LNCaP clone FGC (cell line): ENCODE measurements around the gene UNC13A.

Experiments used
- DNase-seq: peaks from one replicate; pipeline ENCODE4 v3.0.0-alpha.2; 2011; ENCODE audit warnings: low read depth
- H3K4me3 ChIP-seq: 2 replicates; pipeline ENCODE4 v1.5.1; 2011; ENCODE audit warnings: mild to moderate bottlenecking, low read depth, low read length, control low read depth
- CTCF ChIP-seq: IDR thresholded peaks from 2 replicates; pipeline ENCODE4 v1.5.1; 2012; ENCODE audit warnings: mild to moderate bottlenecking; ENCODE audit not compliant: control insufficient read depth, insufficient read depth; ENCODE audit errors: extremely low read depth

UNC13A gene

GRCh38 chr19:17726964-17727773 is 39.0 kb upstream of the UNC13A start:
- no peak for DNase-seq
- H3K4me3 ChIP-seq: no peak overlapping the region
- TF ChIP-seq CTCF: no peak

DNA sequence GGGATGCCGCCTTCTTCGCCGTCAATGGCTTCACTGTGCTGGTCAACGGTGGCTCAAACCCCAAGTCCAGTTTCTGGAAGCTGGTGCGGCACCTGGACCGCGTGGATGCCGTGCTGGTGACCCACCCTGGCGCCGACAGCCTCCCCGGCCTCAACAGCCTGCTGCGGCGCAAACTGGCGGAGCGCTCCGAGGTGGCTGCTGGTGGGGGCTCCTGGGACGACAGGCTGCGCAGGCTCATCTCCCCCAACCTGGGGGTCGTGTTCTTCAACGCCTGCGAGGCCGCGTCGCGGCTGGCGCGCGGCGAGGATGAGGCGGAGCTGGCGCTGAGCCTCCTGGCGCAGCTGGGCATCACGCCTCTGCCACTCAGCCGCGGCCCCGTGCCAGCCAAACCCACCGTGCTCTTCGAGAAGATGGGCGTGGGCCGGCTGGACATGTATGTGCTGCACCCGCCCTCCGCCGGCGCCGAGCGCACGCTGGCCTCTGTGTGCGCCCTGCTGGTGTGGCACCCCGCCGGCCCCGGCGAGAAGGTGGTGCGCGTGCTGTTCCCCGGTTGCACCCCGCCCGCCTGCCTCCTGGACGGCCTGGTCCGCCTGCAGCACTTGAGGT is 38.1 kb upstream of the UNC13A start:
- no peak for TF ChIP-seq CTCF
- no peak overlapping the region for H3K4me3 ChIP-seq
- DNase-seq: no peak

DNA sequence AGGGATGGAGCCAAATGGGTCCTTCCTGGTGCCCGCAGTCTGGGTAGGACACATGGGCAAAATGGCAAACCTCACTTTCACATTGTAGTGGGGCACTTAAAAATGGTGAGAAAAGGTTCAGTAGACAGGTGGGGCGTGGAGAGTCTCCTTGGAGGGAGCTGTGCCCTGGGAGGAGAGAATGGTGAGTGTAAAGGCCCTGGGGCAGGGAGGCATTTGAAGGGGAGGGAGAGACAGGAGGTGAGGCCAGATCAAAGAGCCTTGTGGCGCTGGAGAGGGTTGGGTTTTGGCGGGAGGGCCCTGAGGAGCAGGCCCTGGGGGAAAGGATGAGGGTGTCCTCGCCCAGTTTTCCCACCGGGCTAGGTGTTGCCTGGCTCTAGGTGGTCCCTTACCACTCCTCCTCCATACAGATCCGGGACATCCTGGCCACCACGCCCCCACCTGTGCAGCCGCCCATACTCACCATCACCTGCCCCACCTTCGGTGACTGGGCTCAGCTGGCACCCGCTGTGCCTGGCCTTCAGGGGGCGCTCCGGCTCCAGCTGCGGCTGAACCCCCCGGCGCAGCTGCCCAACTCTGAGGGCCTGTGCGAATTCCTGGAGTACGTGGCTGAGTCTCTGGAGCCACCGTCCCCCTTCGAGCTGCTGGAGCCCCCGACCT is 37.4 kb upstream of the UNC13A start:
- TF ChIP-seq CTCF: peak; percentile 33
- no peak for DNase-seq
- no peak overlapping the region for H3K4me3 ChIP-seq

DNA sequence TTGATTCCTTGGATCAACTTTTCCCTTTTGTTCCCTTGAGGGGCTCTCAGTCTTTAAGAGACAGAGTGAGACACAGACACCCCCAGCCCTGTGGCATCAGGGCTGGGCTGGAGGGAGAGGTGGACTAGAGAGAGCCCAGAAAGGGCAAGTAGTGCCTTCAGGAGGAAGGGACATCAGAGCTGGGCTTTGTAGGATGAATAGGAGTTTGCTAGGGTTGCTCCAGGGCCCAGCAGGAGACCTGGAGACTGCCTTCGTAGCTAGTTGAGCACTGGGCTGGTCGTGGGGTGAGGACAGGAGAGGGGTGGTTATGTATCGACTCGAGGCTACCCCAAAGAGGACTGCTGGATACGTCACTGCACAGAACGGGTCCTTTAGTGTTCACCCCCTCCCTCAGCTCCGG is 36.5 kb upstream of the UNC13A start:
- DNase-seq: no peak

DNA sequence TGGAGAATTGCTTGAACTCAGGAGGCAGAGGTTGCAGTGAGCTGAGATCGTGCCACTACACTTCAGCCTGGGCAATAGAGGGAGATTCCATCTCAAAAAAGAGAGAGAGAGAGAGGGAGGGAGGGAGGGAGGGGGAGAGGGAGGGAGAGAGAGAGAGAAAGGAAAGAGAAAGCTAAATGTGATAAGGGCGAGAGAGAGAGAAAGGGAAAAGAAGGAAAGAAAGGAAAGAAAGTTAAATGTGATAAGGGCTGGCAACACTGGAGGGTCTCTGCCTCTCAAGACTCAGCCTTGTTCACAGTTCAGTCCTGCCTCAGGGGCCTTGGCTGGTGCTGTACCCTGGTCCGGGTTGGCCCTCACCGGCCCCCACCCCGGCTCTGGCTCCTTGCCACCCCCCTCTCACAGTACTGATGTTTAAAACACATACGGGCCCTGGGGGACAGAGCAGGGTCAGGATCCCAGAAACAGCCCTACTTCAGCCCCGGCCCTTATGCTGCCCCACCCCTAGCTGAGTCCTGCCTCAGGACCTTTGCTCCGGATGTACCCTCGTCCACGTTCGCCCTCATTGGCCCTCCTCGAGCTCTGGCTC is 34.6 kb upstream of the UNC13A start:
- TF ChIP-seq CTCF: no peak
- DNase-seq: no peak
- H3K4me3 ChIP-seq: no peak overlapping the region

More for the DNA sequence above, 36.5 kb upstream of the UNC13A start:
- TF ChIP-seq CTCF: no peak
- no peak overlapping the region for H3K4me3 ChIP-seq

DNA sequence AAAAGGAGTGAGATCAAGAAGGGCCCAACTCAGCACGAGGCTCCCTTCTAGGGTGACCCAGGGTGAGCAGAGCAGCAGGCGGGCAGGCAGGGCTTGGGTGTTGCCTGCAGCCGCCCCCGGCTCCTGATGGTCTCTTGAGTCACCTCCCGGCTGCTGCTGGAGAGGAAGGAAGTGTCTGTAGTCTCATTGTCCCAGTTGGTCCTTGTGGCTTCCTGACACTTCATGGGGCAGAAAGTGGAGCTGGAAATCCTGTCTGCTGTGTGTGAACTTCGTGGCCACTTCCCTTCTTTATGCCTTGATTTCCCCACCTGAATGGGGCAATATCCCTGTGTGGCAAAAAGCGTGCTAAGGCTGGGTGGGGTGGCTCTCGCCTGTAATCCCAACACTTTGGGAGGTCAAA is 33.7 kb upstream of the UNC13A start:
- TF ChIP-seq CTCF: no peak
- H3K4me3 ChIP-seq: no peak overlapping the region
- no peak for DNase-seq
